ENCODE data around the gene SELENOF.

Gene SELENOF

GRCh38 chr1:86913896-86914600 is at the start of gene SELENOF:
Gene SELENOF, minus strand, starts transcription at chr1:86914126. Its CDS starts 15 bp downstream, at chr1:86914111.
- DNase-seq = peak; percentile 100

DNA sequence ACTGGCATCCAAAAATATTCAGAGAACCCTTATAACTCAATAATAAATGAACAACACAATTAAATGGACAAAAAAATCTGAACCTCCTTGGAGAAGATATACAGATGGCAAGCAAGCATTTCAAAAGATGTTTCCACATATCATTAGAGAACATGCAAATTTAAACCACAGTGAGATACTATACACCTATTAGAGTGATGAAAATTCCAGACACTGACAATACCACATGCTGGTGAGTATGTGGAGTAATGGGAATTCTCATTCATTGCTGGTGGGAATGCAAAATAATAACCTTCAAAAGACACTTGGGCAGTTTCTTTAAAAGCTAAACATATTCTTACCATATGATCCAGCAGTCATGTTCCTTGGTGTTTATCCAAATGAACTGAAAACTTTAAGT is 46.6 kb upstream of the SELENOF start:
- no peak for DNase-seq

- no peak for DNase-seq
These were observed 43.3 kb upstream of the SELENOF start for GRCh38 chr1:86957221-86957620.

DNA sequence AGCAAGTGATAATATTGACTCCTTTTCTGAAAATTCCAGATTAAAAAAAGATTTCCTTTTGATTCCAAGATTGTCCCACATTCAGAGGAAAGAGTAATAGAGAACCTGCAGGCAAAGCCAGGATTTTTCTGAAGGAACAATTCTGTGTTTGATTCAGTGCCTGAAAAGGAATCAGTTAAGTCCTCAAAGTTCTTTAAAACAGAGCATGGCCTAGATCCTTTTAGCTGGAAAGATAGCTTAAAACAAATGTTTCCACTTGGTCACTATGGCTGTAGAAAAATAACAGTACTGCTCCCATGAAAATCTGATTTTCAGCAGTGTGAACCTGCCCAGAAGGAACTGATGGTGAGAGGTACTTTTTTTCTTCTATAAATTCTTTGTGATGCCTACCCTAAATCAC is 42.3 kb upstream of the SELENOF start:
- DNase-seq = no peak

- DNase-seq = no peak
These were observed 41.8 kb upstream of the SELENOF start for GRCh38 chr1:86955678-86956077.

DNA sequence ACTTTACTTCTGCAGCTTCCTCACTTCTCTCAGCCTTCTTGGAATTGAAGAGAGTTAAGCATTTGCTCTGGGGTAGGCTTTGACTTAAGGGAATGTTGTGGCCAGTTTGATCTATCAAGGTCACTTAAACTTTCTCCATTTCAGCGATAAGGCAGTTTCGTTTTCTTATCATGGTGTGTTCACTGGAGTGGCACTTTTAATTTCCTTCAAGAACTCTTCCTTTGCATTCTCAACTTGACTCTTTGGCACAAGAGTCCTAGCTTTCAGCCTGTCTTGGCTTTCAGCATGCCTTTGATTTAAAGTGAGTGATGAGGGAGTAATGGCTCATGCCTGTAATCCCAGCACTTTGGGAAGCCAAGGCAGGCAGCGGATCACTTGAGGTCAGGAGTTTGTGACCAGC is 39.2 kb upstream of the SELENOF start:
- DNase-seq = no peak

- no peak for DNase-seq
These were observed 37.5 kb upstream of the SELENOF start for GRCh38 chr1:86951430-86951829.

DNA sequence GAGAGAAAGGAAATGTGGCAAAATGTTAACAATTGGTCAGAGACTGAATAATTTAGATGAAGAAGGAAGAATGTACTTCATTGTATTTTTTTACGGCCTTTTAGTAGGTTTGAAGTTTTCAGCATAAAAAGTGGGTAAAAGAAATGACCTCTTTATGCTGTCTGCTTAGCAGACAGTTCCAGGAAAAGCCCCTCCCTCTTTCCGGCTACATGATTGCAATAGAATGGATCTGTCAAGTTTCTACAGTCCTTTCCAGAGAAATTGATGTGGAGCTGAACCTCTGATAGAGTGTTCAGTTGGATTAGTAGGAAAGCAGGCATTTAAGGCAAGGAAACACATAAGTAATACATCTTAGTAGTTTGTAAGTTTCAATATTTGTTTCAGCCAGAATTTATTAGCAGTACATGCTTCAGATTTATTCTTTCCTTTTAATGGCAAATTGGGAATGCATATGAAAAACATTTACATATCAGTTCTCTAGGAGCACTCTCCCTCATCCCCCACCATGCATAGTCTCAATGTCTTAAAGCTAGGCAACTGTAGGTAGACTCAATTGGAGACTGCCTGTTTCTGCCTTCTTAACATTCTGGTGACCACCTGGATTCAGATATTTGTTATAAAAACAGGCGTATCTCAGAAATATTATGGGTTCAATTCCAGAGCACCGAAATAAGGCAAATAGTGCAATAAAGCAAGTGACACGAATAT is 36.9 kb upstream of the SELENOF start:
- DNase-seq = no peak

- no peak for DNase-seq
These were observed 34.3 kb upstream of the SELENOF start for GRCh38 chr1:86948212-86948611.

DNA sequence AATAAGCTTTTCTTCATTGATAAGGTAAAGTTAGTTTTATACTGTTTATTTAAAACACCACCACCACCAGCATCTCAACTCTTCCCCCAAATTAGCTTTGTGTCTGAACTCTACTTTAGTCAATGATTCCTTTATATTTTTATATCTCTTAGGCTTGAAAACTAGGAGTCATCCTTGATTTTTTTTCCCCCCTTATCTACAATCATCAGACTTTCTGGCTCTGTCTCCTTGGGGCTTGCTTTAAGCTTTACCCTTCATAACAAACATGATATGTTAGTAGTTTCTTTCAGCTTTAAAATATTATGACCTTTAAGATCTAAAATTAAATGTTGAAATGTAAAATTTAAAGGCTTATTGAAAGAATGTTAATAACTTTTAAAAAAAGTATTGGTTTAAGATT is 28.8 kb upstream of the SELENOF start:
- no peak for DNase-seq

GRCh38 chr1:86942042-86942441 is 28.1 kb upstream of the SELENOF start:
- DNase-seq = no peak

DNA sequence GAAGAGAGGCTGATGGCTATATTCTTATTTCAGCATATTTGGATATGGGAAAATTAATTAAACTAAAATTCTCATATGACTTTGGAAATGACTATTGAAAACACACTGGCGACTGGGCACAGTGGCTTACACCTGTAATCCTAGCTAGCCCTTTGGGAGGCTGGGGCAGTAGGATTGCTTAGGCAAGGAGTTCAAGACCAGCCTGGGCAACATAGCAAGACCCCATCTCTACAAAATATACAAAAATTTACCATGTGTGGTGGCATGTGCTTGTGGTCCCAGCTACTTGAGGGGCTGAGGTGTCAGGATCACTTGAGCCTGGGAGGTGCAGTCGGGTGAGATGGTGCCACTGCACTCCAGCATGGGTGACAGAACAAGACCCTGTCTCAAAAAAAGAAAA is 26.7 kb upstream of the SELENOF start:
- DNase-seq = no peak

- DNase-seq = no peak
These were observed 25.5 kb upstream of the SELENOF start for GRCh38 chr1:86939406-86939805.

GRCh38 chr1:86938855-86939254 is 24.9 kb upstream of the SELENOF start:
- no peak for DNase-seq

GRCh38 chr1:86938450-86938849 is 24.5 kb upstream of the SELENOF start:
- no peak for DNase-seq

DNA sequence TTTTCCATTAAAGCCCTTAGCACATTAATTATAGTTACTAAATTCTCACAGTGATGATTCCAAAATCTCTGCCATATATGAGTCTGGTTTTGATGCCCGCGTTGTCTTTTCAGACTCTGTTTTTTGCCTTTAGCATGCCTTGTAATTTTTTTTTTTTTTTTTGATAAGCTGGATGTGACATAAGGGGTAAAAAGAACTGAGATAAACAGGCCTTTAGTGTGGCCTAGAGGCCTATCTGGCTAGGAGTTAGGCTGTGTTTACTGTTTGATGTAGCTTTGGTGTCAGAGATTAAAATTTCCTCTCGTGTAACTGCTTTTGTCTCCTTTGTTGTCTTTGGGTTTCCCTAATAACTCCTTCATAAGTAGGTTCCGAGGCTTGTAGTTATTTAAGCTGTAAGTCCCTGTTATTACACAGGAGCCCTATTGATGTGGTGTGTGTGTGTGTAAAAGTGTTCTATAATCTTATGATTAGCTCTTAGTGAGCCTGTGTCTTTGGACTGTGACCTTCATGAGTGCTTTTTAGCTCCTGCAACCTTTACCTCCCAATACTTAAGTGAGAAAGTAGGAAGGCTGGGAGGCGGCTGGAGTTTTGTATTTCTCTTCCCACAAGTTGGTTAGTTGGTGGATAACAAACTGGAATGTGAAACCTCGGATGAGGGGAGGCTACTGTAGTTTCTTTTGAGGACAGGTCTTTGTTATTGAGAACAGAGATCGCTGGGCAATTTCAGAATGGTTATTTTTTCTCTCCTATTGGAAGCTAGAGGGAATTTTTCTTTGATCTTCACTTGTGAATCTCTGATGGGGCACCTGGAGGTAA is 19.8 kb upstream of the SELENOF start:
- DNase-seq = no peak

- no peak for DNase-seq
These were observed 19.1 kb upstream of the SELENOF start for GRCh38 chr1:86933051-86933450.

DNA sequence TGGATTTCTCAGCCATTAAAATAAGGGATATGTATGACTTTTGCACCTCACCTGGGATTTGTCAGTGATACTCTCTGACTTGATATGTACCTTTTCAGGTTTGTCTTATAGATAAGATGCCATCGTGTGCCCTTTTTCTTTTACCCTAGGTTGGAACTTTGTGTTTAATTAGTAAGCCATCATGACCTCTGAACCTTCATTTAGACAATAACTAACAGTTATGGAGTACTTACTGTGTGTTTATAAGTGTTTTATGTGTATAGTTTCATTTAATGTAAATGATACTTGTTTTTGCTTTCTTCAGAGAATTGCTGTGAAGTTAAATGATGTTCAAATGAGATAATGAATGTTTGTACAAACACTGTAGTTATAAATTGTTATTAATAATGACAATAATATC is 14.9 kb upstream of the SELENOF start:
- no peak for DNase-seq

DNA sequence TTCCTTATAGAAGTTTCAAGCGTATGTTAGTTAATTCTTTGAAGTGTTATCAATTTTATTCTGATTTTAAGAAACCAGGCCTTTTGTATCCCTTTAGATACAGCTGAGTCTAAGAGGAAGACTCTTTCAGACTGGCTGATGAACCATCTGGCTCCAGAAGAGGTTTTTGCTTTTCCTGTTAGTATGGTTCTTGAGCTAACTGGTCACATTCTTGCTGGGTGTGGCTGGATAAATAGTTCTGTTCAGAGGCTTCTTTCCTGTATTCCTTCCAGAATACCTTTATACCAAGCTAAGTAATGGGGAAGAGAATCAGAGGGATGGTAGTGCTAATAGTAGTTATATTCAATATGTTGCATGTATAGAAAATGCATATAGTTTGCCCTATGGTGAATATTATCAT is 13.0 kb upstream of the SELENOF start:
- DNase-seq = no peak

DNA sequence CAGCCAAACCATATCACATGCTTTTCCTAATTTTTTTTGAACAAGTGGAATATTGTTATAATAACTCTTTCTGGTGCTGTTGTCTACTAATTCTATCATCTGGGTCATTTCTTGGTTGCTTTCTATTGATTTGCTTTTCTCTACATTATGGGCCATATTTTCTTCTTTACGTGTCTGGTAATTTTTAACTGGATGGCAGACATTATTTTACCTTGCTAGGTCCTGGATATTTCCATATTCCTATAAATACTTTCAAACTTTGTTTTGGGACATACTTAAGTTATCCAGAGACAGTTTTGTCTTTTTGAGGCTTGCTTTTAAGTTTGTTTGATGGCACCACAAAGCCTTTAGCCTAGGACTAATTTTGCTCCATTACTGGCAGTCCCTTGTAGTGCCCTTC is 11.8 kb upstream of the SELENOF start:
- DNase-seq = no peak

DNA sequence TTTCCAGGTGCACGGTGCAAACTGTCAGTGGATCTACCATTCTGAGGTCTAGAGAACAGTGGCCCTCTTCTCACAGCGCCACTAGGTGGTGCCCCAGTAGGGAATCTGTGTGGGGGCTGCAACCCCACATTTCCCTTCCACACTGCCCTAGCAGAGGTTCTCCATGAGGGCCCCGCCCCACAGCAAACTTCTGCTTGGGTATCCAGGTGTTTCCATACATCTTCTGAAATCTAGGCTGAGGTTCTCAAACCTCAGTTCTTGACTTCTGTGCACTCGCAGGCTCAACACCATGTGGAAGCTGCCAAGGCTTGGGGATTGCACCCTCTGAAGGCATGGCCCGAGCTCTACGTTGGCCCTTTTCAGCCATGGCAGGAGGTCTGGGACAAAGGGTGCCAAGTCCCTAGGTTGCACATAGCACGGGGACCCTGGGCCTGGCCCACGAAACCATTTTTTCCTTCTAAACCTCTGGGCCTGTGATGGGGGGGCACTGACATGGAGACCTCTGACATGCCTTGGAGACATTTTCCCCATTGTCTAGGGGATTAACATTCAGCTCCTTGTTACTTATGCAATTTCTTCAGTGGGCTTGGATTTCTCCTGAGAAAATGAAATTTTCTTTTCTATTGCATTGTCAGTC is 10.5 kb upstream of the SELENOF start:
- DNase-seq = no peak

GRCh38 chr1:86922445-86922844 is 8.5 kb upstream of the SELENOF start:
- DNase-seq = no peak

GRCh38 chr1:86916752-86917151 is 2.8 kb upstream of the SELENOF start:
- no peak for DNase-seq

All from CD4-positive, alpha-beta T cell treated with Interleukin-10 for 1 hour (primary cell).